GM12864 (cell line): ENCODE measurements around the gene ARHGAP45.

ENCODE experiments used
- DNase-seq: peaks from one replicate; pipeline ENCODE4 v3.0.0-alpha.2; 2011; ENCODE audit warnings: low read depth
- H3K4me3 ChIP-seq: 2 replicates; pipeline ENCODE4 v1.5.1; 2011; ENCODE audit warnings: mild to moderate bottlenecking, low read depth, low read length, control low read depth
- CTCF ChIP-seq: IDR thresholded peaks from 2 replicates; pipeline ENCODE4 v1.5.1; 2011; ENCODE audit warnings: low read depth, mild to moderate bottlenecking, moderate library complexity, low read length, control low read depth, inconsistent platforms; ENCODE audit errors: missing control alignments

ARHGAP45 gene

GRCh38 chr19:1076951-1077350, 10.0 kb downstream of the ARHGAP45 start:
- peak; percentile 91 for DNase-seq
- H3K4me3 ChIP-seq, result no peak overlapping the region
- TF ChIP-seq CTCF, result no peak

DNA sequence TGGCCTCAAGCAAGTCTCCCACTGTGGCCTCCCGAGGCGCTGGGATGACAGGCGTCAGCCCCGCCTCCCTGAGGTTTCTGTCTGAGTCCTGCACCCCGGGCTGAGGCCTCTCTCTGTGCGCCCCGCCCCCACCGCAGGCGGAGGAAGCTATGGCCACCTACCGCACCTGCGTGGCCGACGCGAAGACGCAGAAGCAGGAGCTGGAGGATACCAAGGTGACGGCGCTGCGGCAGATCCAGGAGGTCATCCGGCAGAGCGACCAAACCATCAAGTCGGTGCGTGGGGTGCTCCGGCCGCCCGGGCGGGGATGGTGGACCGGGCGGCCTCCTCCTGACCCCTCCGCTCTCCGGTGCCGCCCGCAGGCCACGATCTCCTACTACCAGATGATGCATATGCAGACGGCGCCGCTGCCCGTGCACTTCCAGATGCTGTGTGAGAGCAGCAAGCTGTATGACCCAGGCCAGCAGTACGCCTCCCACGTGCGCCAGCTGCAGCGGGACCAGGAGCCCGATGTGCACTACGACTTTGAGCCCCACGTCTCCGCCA, 12.7 kb downstream of the ARHGAP45 start:
- H3K4me3 ChIP-seq, result no peak overlapping the region
- TF ChIP-seq CTCF, result no peak
- DNase-seq, result no peak

GRCh38 chr19:1080360-1081161, 13.6 kb downstream of the ARHGAP45 start:
- H3K4me3 ChIP-seq, result no peak overlapping the region
- no peak for TF ChIP-seq CTCF
- DNase-seq, result no peak

DNA sequence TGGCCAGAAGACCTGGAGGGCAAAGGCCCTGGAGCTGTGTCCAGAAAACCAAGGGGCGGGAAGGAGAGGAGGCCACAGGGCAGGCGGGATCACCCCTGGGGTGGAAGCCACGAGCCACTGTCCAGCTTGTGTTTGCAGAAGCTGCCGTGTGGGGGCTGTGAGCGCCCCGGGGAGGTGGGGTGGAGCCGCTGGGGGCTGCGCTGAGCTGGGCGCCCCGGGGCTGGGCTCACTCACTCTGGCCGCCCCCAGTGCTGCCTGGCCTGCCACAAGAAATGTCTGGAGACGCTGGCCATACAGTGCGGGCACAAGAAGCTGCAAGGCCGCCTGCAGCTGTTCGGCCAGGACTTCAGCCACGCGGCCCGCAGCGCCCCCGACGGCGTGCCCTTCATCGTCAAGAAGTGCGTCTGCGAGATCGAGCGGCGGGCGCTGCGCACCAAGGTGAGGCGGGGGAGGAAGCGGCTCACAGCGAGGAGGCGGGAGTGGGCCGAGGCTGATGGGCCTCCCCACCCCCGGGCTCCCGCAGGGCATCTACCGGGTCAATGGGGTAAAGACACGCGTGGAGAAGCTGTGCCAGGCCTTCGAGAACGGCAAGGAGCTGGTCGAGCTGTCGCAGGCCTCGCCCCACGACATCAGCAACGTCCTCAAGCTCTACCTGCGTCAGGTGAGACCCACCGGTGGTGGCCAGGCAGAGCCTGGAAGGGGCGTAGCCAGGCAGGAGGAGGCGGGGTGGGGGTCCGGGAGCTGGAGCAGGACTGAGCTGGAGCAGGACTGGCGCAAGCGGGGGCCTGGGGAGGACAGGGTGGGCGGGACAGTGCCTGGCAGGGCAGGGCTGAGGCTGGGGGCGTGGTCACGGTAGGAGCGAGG, 14.6 kb downstream of the ARHGAP45 start:
- H3K4me3 ChIP-seq, result no peak overlapping the region
- no peak for DNase-seq
- TF ChIP-seq CTCF, result no peak

DNA sequence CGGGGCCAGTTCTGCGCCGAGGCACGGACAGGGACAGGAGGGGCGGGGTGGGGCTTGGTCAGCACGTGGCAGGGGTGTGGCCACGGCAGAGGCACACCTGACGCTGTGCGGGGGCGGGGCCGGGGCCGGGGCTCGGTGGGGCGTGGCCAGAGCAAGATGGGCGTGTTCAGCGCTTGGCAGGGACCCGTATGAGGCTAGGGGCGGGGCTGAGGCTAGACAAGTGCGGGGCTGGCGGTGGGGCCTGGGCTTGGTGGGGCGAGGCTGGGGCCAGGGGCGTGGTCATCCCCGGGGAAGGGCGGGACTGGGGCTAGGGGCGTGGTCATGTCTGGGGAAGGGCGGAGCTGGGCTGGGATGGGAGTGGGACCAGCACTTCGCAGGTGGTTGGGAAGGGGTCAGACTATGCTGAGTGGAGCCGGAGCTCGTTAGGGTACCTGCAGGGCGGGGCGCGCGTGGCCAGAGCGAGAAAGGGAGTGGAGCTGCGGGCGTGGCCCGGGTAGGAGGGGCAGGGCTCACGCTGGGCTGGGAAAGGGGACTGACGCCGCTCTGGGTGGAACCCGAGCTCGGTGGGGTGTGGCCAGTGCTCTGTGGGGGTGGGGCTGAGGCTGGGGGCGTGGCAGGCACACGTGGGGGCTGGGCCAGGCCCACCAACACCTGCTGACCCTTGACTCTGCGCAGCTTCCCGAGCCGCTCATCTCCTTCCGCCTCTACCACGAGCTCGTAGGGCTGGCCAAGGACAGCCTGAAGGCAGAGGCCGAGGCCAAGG, 15.4 kb downstream of the ARHGAP45 start:
- no peak overlapping the region for H3K4me3 ChIP-seq
- no peak for DNase-seq
- no peak for TF ChIP-seq CTCF

GRCh38 chr19:1082928-1083816, 16.2 kb downstream of the ARHGAP45 start:
- DNase-seq, result no peak
- no peak for TF ChIP-seq CTCF
- no peak overlapping the region for H3K4me3 ChIP-seq
